HG03354 (cell line): Measurements from ENCODE around the gene NOXA1.
"Not testable (repeated sequence)": the region's sequence is repeated elsewhere in the genome, so short reads cannot be mapped to it uniquely, and the experiment has no call there.

ENCODE experiments used
- ATAC-seq: cut with Tn5 transposase; IDR thresholded peaks from one replicate; pipeline ENCODE4 v1.9.1; 2021; ENCODE audit warnings: mild to moderate bottlenecking; ENCODE audit not compliant: unreplicated experiment, poor library complexity, severe bottlenecking

NOXA1 gene

GRCh38 chr9:137403269-137403668 is 19.9 kb upstream of the NOXA1 start:
- no peak for ATAC-seq

- ATAC-seq, result no peak
These were observed 18.1 kb upstream of the NOXA1 start for GRCh38 chr9:137404961-137405567.

- ATAC-seq, result no peak
These were observed 17.5 kb upstream of the NOXA1 start for GRCh38 chr9:137405677-137406081.

- ATAC-seq, result no peak
These were observed 17.0 kb upstream of the NOXA1 start for GRCh38 chr9:137406085-137406760.

GRCh38 chr9:137406876-137407589 is 16.2 kb upstream of the NOXA1 start:
- no peak for ATAC-seq

DNA sequence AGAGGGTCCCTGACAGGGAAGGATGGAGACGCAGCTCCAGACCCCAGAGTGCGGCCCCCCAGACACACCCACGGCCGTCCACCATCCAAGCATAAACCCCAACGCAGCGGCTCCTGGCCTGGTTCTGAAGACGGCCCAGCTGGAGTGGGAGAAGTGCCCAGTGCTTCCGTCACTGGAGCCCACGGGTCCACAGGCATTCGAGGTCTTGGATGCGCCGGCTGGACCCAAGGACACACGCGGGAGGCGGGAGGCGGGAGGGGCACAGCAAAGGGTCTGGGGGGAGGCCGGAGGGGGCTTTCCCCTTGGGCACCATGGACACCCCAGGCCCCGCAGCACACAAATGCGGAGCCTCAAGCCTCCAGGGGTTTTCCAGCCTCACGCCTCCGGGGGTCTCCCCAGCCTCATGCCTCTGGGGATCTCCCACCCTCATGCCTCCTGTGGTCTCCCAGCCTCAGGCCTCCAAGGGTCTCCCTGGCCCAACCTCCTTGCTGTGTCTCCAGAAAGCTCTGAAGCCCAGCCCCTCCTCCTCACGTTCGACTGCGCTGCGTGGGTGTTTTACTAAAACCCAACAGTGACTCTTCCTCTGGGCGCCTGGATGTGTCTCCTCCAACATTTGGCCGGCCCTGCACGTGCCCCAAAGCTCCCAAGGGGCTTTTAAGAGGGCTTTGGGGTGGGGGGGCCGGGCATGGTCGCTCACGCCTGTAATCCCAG is 15.4 kb upstream of the NOXA1 start:
- no peak for ATAC-seq

GRCh38 chr9:137408651-137409405 is 14.4 kb upstream of the NOXA1 start:
- ATAC-seq, result no peak

GRCh38 chr9:137409515-137409914 is 13.7 kb upstream of the NOXA1 start:
- no peak for ATAC-seq

DNA sequence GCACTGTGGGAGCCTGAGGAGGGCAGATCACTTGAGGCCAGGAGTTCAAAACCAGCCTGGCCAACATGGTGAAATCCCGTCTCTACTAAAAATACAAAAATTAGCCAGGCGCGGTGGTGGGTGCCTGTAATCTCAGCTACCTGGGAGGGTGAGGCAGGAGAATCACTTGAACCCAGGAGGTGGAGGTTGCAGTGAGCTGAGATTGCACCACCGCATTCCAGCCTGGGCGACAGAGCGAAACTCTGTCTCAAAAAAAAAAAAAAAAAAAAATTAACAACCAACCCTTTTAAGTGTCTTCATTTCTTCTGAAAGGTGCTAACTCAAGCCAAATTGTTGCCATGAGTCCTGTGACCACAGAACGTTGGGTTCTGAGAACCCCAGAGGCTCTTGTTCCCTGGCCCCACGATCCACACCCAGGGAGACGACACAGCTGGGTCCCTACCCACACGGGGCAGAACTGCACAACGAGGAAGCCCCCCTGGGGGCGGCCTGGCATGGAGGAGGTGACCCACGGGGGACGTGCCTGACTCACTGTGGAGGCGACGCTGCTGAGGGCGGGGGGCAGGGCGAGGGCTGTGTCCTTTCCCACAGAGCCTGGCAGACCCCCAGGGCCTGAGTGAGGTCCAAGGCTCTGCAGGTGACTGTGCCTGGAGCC is 12.8 kb upstream of the NOXA1 start:
- ATAC-seq, result not testable (repeated sequence)

DNA sequence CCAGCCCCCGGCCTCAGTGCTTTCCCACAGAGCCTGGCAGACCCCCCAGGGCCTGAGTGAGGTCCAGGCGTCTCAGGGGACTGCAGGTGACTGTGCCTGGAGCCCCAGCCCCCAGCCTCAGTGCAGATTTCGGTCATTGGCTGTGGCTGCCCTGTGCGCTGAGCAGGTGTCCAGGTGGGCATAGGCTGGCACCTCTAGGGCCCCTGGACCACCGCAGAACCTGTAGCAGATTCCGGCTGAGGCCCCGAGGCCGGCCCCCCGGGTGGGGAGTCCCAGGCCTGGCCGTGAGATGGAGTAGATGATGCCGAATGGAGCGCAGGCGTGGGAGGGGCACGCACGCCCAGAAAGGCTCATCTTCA is 12.3 kb upstream of the NOXA1 start:
- no peak for ATAC-seq

DNA sequence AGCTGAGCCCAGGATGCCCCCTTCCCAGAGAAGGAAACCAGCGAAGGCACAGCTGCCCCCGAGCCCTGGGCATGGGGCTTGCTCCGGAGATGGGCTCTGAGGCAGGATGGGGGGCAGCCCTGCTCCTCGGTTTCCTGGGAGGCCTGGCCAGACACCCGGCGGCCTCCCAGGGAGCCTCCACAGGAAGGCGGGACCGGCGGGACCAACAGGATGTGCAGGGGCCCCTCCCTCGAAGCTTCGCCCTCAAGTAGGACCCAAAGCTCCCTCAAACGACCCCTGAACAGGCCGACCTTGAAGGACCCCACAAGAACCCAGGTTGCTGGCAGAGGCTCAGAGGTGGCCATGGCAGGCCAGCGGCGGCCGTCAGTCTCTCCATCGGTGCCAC is 11.9 kb upstream of the NOXA1 start:
- ATAC-seq, result no peak

DNA sequence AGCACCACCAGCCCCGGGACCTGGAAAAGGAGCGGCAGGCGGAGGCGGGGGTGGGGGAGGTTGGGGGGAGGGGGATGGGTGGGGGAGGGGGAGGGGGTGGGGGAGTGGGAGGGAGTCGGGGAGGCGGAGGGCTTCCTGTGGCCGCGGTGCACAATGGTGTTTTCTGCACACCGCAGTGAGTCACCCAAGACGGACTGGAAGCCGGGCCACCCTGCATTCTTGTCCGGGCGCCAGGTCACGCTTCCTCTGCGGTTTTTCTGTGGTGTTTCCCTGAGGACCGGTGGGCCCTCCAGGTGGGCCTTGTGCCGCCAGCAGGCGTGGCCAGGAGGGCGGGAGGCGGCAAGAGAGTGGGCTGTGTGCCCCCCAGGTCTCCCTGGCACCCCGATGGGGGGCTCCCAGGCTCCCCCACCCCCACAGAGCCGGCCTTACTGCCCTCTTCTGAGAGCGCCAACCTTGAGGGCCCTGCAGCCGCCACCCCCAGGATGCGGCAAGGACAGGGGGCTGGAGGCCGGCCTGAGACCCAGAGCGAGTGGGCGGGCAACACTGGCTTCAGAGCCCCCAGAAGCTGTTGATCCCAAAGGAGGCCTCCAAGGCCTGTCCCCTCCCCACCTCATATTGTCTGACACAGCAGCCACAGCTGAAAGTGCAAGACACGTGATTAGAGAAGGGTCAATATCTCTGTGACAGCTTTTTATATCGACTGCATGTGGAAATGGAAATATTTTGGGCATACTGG is 11.4 kb upstream of the NOXA1 start:
- ATAC-seq, result peak; percentile 61

DNA sequence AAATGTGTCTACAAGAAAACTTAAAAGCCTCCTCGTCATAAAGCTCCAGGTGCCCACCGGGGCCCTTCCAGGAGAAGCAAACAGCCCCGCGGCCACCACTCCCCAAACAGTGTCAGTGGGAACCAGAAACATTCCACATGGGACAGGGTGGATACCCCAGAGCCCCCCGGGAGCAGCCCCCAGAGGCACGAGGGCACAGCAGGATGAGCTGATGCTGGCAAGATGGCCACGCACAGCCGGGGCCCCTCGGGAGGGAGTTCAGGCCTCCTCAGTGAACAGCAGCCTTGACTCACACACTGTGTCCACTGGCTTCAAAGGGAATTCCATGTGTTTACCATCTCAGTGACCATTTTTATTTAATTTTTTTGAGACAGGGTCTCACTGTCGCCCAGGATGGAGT is 10.8 kb upstream of the NOXA1 start:
- ATAC-seq, result no peak

GRCh38 chr9:137415451-137415850 is 7.7 kb upstream of the NOXA1 start:
- ATAC-seq, result no peak

- ATAC-seq, result no peak
These were observed 7.1 kb upstream of the NOXA1 start for GRCh38 chr9:137416006-137416562.

GRCh38 chr9:137416563-137417151 is 6.5 kb upstream of the NOXA1 start:
- no peak for ATAC-seq

GRCh38 chr9:137417161-137418021 is 5.8 kb upstream of the NOXA1 start:
- no peak for ATAC-seq
